GM12878 (cell line): ENCODE results near the gene RCC1. TPM values are rescaled to one million over a fixed set of nuclear protein-coding genes. Genes with fewer than 3 reads are reported as not detected.

Source experiments
- ATF2 ChIP-seq: IDR thresholded peaks from 2 replicates; pipeline ENCODE4 v1.6.1; 2012; ENCODE audit warnings: low read length, inconsistent platforms
- CHD2 ChIP-seq: IDR thresholded peaks from 2 replicates; pipeline ENCODE4 v1.6.1; 2011; ENCODE audit warnings: low read depth, low read length, improper control_type of control experiment, borderline replicate concordance
- CREM ChIP-seq: IDR thresholded peaks from 2 replicates; pipeline ENCODE4 v1.6.1; 2014; ENCODE audit warnings: antibody characterized with exemption, low read depth
- HDGF ChIP-seq: fragments of 450-650 bp; IDR thresholded peaks from 2 replicates; pipeline ENCODE4 v1.6.1; 2016; ENCODE audit warnings: antibody characterized with exemption
- IKZF2 ChIP-seq, 2 experiments: fragments of 450-650 bp; IDR thresholded peaks; 2 replicates each; pipeline ENCODE4 v1.6.1; 2017; ENCODE audit warnings: mild to moderate bottlenecking in 2 of 2, moderate library complexity in 2 of 2
- IRF4 ChIP-seq: IDR thresholded peaks from 2 replicates; pipeline ENCODE4 v1.6.1; 2011; ENCODE audit warnings: low read depth, low read length
- MTA2 ChIP-seq: fragments of 450-650 bp; IDR thresholded peaks from 2 replicates; pipeline ENCODE4 v1.6.1; 2016; ENCODE audit warnings: low read depth, mild to moderate bottlenecking, moderate library complexity
- NFXL1 ChIP-seq: fragments of 450-650 bp; IDR thresholded peaks from 2 replicates; pipeline ENCODE4 v1.6.1; 2017; ENCODE audit warnings: antibody characterized with exemption, mild to moderate bottlenecking, borderline replicate concordance
- NR2F1 ChIP-seq: fragments of 450-650 bp; conservative IDR thresholded peaks from 2 replicates; pipeline ENCODE4 v1.6.1; 2017; ENCODE audit warnings: mild to moderate bottlenecking
- RFX5 ChIP-seq: IDR thresholded peaks from 2 replicates; pipeline ENCODE4 v1.6.1; 2011; ENCODE audit warnings: low read depth, low read length, improper control_type of control experiment
- SMARCA5 ChIP-seq: fragments of 450-650 bp; IDR thresholded peaks from 2 replicates; pipeline ENCODE4 v1.6.1; 2017; ENCODE audit warnings: mild to moderate bottlenecking
- SMC3 ChIP-seq: IDR thresholded peaks from 2 replicates; pipeline ENCODE4 v1.6.1; 2011; ENCODE audit warnings: low read length, improper control_type of control experiment, borderline replicate concordance
- SREBF1 ChIP-seq: IDR thresholded peaks from 2 replicates; pipeline ENCODE4 v1.6.1; 2012; ENCODE audit warnings: mild to moderate bottlenecking, low read length
- SREBF2 ChIP-seq: IDR thresholded peaks from 2 replicates; pipeline ENCODE4 v1.6.1; 2012; ENCODE audit warnings: mild to moderate bottlenecking, low read length
- STAT3 ChIP-seq: IDR thresholded peaks from 2 replicates; pipeline ENCODE4 v1.6.1; 2011; ENCODE audit warnings: low read depth, low read length, improper control_type of control experiment
- TAF1 ChIP-seq: IDR thresholded peaks from 2 replicates; pipeline ENCODE4 v1.6.1; 2011; ENCODE audit warnings: mild to moderate bottlenecking, low read depth, low read length, borderline replicate concordance
- TBL1XR1 ChIP-seq: IDR thresholded peaks from 2 replicates; pipeline ENCODE4 v1.6.1; 2012; ENCODE audit warnings: low read depth, low read length, improper control_type of control experiment
- TCF12 ChIP-seq: IDR thresholded peaks from 2 replicates; pipeline ENCODE4 v1.6.1; 2011; ENCODE audit warnings: low read depth, mild to moderate bottlenecking, low read length
- WRNIP1 ChIP-seq: IDR thresholded peaks from 2 replicates; pipeline ENCODE4 v1.6.1; 2011; ENCODE audit warnings: low read depth, low read length, improper control_type of control experiment, borderline replicate concordance
- ZNF217 ChIP-seq: fragments of 450-650 bp; IDR thresholded peaks from 2 replicates; pipeline ENCODE4 v1.6.1; 2017; ENCODE audit warnings: antibody characterized with exemption, mild to moderate bottlenecking
- polyA plus RNA-seq, 11 experiments: library from polyadenylated mRNA; depleted of rRNA in 4 of 11; unstranded in 6 of 11; stranded (reverse) in 5 of 11; fragments of >200 nt; fragmentation: Nextera tagmentation in 4 of 11; fragmentation: Illumina TruSeq in 1 of 11; extraction: Ambion mirVana in 4 of 11; extraction: Trizol in 1 of 11; gene quantifications; 1 replicate in 1 of 11; 2 replicates in 10 of 11; pipeline versions ENCODE4 v1.2.1 to v1.2.3, GENCODE V29; 2011 to 2016; ENCODE audit warnings: inconsistent platforms in 2 of 11, missing spikeins in 2 of 11, low read depth in 1 of 11
- total RNA-seq, 4 experiments: library from RNA; depleted of rRNA in 3 of 4; stranded (reverse); fragments of >200 nt in 3 of 4; fragmentation: Illumina TruSeq in 1 of 4; extraction: Trizol in 1 of 4; gene quantifications; 2 replicates each; pipeline versions ENCODE4 v1.2.1 to v1.2.3, GENCODE V29; 2013 to 2021
- TF ChIP-seq, protein P1 (sequence below): fragments of 450-650 bp; formaldehyde crosslinking; IDR thresholded peaks from 2 replicates; pipeline ENCODE4 v1.4.0; 2022; ENCODE audit warnings: mild to moderate bottlenecking, moderate library complexity
- TF ChIP-seq, protein P2 (sequence below): IDR thresholded peaks from 2 replicates; pipeline ENCODE4 v1.6.1; 2012; ENCODE audit warnings: low read depth, low read length, improper control_type of control experiment
- TF ChIP-seq, protein P3 (sequence below): IDR thresholded peaks from 2 replicates; pipeline ENCODE4 v1.6.1; 2012; ENCODE audit warnings: mild to moderate bottlenecking, low read depth, low read length

The RCC1 gene
- total and polyA plus RNA-seq, 10 of the 15 experiments (the other 5 are each of a cell fraction or from before 2014, with no cell fraction given), result 8.3 to 99.4 (median 74.6) TPM

GRCh38 chr1:28505406-28506187 lies at the start of gene RCC1 (continued):
- TF ChIP-seq, protein P1, sequence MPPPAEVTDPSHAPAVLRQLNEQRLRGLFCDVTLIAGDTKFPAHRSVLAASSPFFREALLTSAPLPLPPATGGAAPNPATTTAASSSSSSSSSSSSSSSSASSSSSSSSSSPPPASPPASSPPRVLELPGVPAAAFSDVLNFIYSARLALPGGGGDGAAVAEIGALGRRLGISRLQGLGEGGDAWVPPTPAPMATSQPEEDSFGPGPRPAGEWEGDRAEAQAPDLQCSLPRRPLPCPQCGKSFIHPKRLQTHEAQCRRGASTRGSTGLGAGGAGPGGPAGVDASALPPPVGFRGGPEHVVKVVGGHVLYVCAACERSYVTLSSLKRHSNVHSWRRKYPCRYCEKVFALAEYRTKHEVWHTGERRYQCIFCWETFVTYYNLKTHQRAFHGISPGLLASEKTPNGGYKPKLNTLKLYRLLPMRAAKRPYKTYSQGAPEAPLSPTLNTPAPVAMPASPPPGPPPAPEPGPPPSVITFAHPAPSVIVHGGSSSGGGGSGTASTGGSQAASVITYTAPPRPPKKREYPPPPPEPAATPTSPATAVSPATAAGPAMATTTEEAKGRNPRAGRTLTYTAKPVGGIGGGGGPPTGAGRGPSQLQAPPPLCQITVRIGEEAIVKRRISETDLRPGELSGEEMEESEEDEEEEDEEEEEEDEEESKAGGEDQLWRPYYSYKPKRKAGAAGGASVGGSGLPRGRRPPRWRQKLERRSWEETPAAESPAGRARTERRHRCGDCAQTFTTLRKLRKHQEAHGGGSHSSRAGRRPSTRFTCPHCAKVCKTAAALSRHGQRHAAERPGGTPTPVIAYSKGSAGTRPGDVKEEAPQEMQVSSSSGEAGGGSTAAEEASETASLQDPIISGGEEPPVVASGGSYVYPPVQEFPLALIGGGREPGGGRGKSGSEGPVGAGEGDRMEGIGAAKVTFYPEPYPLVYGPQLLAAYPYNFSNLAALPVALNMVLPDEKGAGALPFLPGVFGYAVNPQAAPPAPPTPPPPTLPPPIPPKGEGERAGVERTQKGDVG (CRISPR knock-in tag), result no peak
- TF ChIP-seq HDGF (no peak), STAT3 (no peak), NFXL1 (no peak), TAF1 (peak; percentile 99), WRNIP1 (no peak), CHD2 (peak; percentile 99), NR2F1 (no peak), SMARCA5 (0 out of 2 replicates have a peak, but pooled peaks have one; percentile 23), IRF4 (no peak), CREM (peak; percentile 60), SMC3 (no peak), TCF12 (0 out of 2 replicates have a peak, but pooled peaks have one; percentile 36), MTA2 (no peak), SREBF1 (no peak), RFX5 (no peak), ZNF217 (peak; percentile 96), TBL1XR1 (peak; percentile 60), SREBF2 (no peak), IKZF2 (IDR thresholded peaks at IDR 0.05) (0 out of 4 replicates have a peak, but pooled peaks of 1 of the 2 experiments have one; percentile 16), ATF2 (0 out of 2 replicates have a peak, but pooled peaks have one; percentile 43)
- TF ChIP-seq, protein P2, sequence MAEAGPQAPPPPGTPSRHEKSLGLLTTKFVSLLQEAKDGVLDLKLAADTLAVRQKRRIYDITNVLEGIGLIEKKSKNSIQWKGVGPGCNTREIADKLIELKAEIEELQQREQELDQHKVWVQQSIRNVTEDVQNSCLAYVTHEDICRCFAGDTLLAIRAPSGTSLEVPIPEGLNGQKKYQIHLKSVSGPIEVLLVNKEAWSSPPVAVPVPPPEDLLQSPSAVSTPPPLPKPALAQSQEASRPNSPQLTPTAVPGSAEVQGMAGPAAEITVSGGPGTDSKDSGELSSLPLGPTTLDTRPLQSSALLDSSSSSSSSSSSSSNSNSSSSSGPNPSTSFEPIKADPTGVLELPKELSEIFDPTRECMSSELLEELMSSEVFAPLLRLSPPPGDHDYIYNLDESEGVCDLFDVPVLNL, result no peak
- TF ChIP-seq, protein P3, sequence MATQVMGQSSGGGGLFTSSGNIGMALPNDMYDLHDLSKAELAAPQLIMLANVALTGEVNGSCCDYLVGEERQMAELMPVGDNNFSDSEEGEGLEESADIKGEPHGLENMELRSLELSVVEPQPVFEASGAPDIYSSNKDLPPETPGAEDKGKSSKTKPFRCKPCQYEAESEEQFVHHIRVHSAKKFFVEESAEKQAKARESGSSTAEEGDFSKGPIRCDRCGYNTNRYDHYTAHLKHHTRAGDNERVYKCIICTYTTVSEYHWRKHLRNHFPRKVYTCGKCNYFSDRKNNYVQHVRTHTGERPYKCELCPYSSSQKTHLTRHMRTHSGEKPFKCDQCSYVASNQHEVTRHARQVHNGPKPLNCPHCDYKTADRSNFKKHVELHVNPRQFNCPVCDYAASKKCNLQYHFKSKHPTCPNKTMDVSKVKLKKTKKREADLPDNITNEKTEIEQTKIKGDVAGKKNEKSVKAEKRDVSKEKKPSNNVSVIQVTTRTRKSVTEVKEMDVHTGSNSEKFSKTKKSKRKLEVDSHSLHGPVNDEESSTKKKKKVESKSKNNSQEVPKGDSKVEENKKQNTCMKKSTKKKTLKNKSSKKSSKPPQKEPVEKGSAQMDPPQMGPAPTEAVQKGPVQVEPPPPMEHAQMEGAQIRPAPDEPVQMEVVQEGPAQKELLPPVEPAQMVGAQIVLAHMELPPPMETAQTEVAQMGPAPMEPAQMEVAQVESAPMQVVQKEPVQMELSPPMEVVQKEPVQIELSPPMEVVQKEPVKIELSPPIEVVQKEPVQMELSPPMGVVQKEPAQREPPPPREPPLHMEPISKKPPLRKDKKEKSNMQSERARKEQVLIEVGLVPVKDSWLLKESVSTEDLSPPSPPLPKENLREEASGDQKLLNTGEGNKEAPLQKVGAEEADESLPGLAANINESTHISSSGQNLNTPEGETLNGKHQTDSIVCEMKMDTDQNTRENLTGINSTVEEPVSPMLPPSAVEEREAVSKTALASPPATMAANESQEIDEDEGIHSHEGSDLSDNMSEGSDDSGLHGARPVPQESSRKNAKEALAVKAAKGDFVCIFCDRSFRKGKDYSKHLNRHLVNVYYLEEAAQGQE, result peak; percentile 49; the same call in 1 of the 2 replicates
